SK-N-SH (cell line): Measurements from ENCODE around the gene KIF6. TPM values are rescaled to one million over a fixed set of nuclear protein-coding genes. Genes with fewer than 3 reads are reported as not detected.

Source experiments
- CTCF ChIA-PET: fragments of 300-600, 350-600 bp; formaldehyde crosslinking; extraction: SDS; loops from one replicate; lab custom pipeline; 2021; lab: Yijun Ruan, JAX
- POLR2A ChIA-PET: fragments of 350-600 bp; sonication (Branson Sonifier 250); formaldehyde crosslinking; extraction: SDS; loops from one replicate; lab custom pipeline; 2020; ENCODE audit warnings: antibody characterized with exemption, inconsistent platforms; lab: Yijun Ruan, JAX
- DNase-seq: peaks from one replicate; pipeline ENCODE4 v3.0.0; 2012
- H2AFZ ChIP-seq: fragments of 200-600 bp; sonication (generic); 2 replicates; pipeline ENCODE4 v1.8.1; 2016; ENCODE audit warnings: antibody characterized with exemption, mild to moderate bottlenecking, low read depth
- H3F3A ChIP-seq: fragments of 200-600 bp; sonication (generic); replicated peaks from 2 replicates; pipeline ENCODE3; 2016; ENCODE audit warnings: antibody characterized with exemption, mild to moderate bottlenecking; ENCODE audit not compliant: insufficient read depth
- H3K27ac ChIP-seq, 2 experiments: fragments of 200-500 bp in 1 of 2; fragments of 200-600 bp in 1 of 2; sonication (Bioruptor generic) in 1 of 2; sonication (generic), shearing (Covaris generic) in 1 of 2; 2 replicates each; pipeline versions ENCODE4 v1.5.1 to v1.6.1; 2014 to 2016; ENCODE audit warnings: low read depth in 2 of 2, inconsistent platforms in 1 of 2, low read length in 1 of 2, mild to moderate bottlenecking in 1 of 2, mixed read lengths in 1 of 2
- H3K27me3 ChIP-seq: fragments of 200-600 bp; sonication (generic), shearing (Covaris generic); 2 replicates; pipeline ENCODE4 v1.6.1; 2016; ENCODE audit warnings: mixed run types; ENCODE audit not compliant: insufficient read depth
- H3K36me3 ChIP-seq, 2 experiments: fragments of 200-500 bp in 1 of 2; fragments of 200-600 bp in 1 of 2; sonication (Bioruptor generic) in 1 of 2; sonication (generic) in 1 of 2; replicated peaks in 1 of 2; 2 replicates each; pipeline versions ENCODE3 to v1.5.1; 2014 to 2016; ENCODE audit warnings: low read length in 1 of 2, mild to moderate bottlenecking in 1 of 2; ENCODE audit not compliant: insufficient read depth in 2 of 2, control insufficient read depth in 1 of 2
- H3K4me1 ChIP-seq, 2 experiments: fragments of 200-500 bp in 1 of 2; fragments of 200-600 bp in 1 of 2; sonication (Bioruptor generic) in 1 of 2; sonication (generic), shearing (Covaris generic) in 1 of 2; 2 replicates each; pipeline versions ENCODE4 v1.5.1 to v1.6.1; 2014 to 2016; ENCODE audit warnings: low read depth in 1 of 2, low read length in 1 of 2, mixed run types in 1 of 2; ENCODE audit not compliant: insufficient read depth in 2 of 2, control insufficient read depth in 1 of 2
- H3K4me2 ChIP-seq: fragments of 200-600 bp; sonication (generic), shearing (Covaris generic); 2 replicates; pipeline ENCODE4 v1.6.1; 2017; ENCODE audit warnings: mixed run types
- H3K4me3 ChIP-seq, 2 experiments: fragments of 200-500 bp in 1 of 2; fragments of 200-600 bp in 1 of 2; sonication (Bioruptor generic) in 1 of 2; sonication (generic), shearing (Covaris generic) in 1 of 2; 2 replicates each; pipeline versions ENCODE4 v1.5.1 to v1.8.1; 2014 to 2016; ENCODE audit warnings: low read depth in 2 of 2, inconsistent platforms in 1 of 2, low read length in 1 of 2, mild to moderate bottlenecking in 1 of 2, mixed read lengths in 1 of 2, moderate library complexity in 1 of 2
- H3K79me2 ChIP-seq: fragments of 200-600 bp; sonication (generic); 2 replicates; pipeline ENCODE4 v1.8.1; 2017; ENCODE audit warnings: mild to moderate bottlenecking; ENCODE audit not compliant: insufficient read depth
- H3K9ac ChIP-seq: fragments of 200-600 bp; sonication (generic); 2 replicates; pipeline ENCODE4 v1.6.1; 2017; ENCODE audit warnings: mixed run types
- H3K9me2 ChIP-seq: fragments of 200-600 bp; sonication (generic); 2 replicates; pipeline ENCODE4 v1.6.1; 2017; ENCODE audit warnings: mixed run types
- H3K9me3 ChIP-seq: fragments of 200-600 bp; sonication (generic); 2 replicates; pipeline ENCODE4 v1.6.1; 2017; ENCODE audit warnings: mixed run types, mild to moderate bottlenecking, moderate library complexity
- H4K20me1 ChIP-seq: fragments of 200-600 bp; sonication (generic); 2 replicates; pipeline ENCODE4 v1.6.1; 2017; ENCODE audit warnings: mild to moderate bottlenecking, mixed run types; ENCODE audit not compliant: insufficient read depth
- GABPA ChIP-seq: IDR thresholded peaks from 2 replicates; pipeline ENCODE4 v1.4.0; 2012; ENCODE audit warnings: low read depth, mild to moderate bottlenecking
- GATA2 ChIP-seq: sonication (generic); formaldehyde crosslinking; IDR thresholded peaks from 2 replicates; pipeline ENCODE4 v1.5.0; 2020; ENCODE audit warnings: mild to moderate bottlenecking, missing genetic modification reagents
- MAX ChIP-seq: IDR thresholded peaks from 2 replicates; pipeline ENCODE4 v1.4.0; 2012; ENCODE audit warnings: low read depth
- MEF2A ChIP-seq: IDR thresholded peaks from 2 replicates; pipeline ENCODE4 v1.4.0; 2012; ENCODE audit warnings: low read depth, borderline replicate concordance
- NFIC ChIP-seq: IDR thresholded peaks from 2 replicates; pipeline ENCODE4 v1.4.0; 2012; ENCODE audit warnings: borderline replicate concordance
- POLR2AphosphoS5 ChIP-seq: IDR thresholded peaks from 2 replicates; pipeline ENCODE4 v1.6.1; 2012; ENCODE audit warnings: low read depth, low read length
- RAD21 ChIP-seq: IDR thresholded peaks from 2 replicates; pipeline ENCODE4 v1.6.1; 2012; ENCODE audit warnings: mild to moderate bottlenecking, low read length
- RCOR1 ChIP-seq: fragments of 150-350 bp; IDR thresholded peaks from 2 replicates; pipeline ENCODE4 v1.6.1; 2017; ENCODE audit warnings: antibody characterized with exemption, low read length
- SIN3A ChIP-seq: IDR thresholded peaks from 2 replicates; pipeline ENCODE4 v1.6.1; 2012; ENCODE audit warnings: low read depth, mild to moderate bottlenecking, low read length, moderate library complexity, borderline replicate concordance
- SMC3 ChIP-seq: IDR thresholded peaks from 2 replicates; pipeline ENCODE4 v1.6.1; 2012; ENCODE audit warnings: low read depth, low read length, improper control_type of control experiment
- TAF1 ChIP-seq: IDR thresholded peaks from 2 replicates; pipeline ENCODE4 v1.6.1; 2012; ENCODE audit warnings: low read depth, mild to moderate bottlenecking, low read length, moderate library complexity, borderline replicate concordance
- TCF12 ChIP-seq: IDR thresholded peaks from 2 replicates; pipeline ENCODE4 v1.4.0; 2012
- YY1 ChIP-seq: IDR thresholded peaks from 2 replicates; pipeline ENCODE4 v1.4.0; 2012; ENCODE audit warnings: low read depth, mild to moderate bottlenecking
- WGBS: methylation state at CpG from one replicate; pipeline ENCODE4 v1.1.6; 2017; ENCODE audit warnings: low lambda C conversion rate; 5-methylcytosine and 5-hydroxymethylcytosine counted together
- polyA plus RNA-seq, 3 experiments: library from polyadenylated mRNA; depleted of rRNA; stranded (reverse); fragments of >200 nt; gene quantifications; 2 replicates each; pipeline ENCODE4 v1.2.3, GENCODE V29; 2012
- TF ChIP-seq, protein P1 (sequence below): fragments of 150-350 bp; IDR thresholded peaks from 2 replicates; pipeline ENCODE4 v1.6.1; 2017; ENCODE audit warnings: antibody characterized with exemption, low read length, low read depth, borderline replicate concordance

KIF6 gene
- polyA plus RNA-seq, 1 of the 3 experiments (the other 2 are of a cell fraction): 0.13 TPM

GRCh38 chr6:39654121-39654520, 71.1 kb downstream of the KIF6 start:
- no peak for TF ChIP-seq GABPA
- no peak for TF ChIP-seq NFIC
- no peak for TF ChIP-seq MEF2A
- TF ChIP-seq YY1: no peak
- TF ChIP-seq MAX: no peak
- TF ChIP-seq SMC3: no peak
- no peak for TF ChIP-seq TCF12
- no peak for TF ChIP-seq GATA2 (CRISPR knock-in tag)
- TF ChIP-seq SIN3A: no peak
- Histone ChIP-seq H3K79me2 (no peaks in the 10 kb centered on the region), H3K4me2 (no peak overlapping the region), H3K27ac (no peak overlapping the region), H3K4me3 (no peak overlapping the region), H3F3A (no peaks in the 10 kb centered on the region), H3K27me3 (no peaks in the 10 kb centered on the region), H3K9me3 (no peaks in the 10 kb centered on the region), H3K4me1 (no peaks in the 10 kb centered on the region), H2AFZ (no peak overlapping the region), H3K9ac (no peak overlapping the region), H4K20me1 (no peaks in the 10 kb centered on the region), H3K36me3 (no peaks in the 10 kb centered on the region), H3K9me2 (no peaks in the 10 kb centered on the region)
- 50% methylated on average over 1 of the region's 1 CpG for WGBS
- ChIA-PET CTCF (interaction anchor here (0.8 kb wide), 1 partner anchor 10 kb away, joined by 3 read pairs; no protein-coding TSS in a partner anchor), POLR2A (no interaction called here)
- no peak for DNase-seq

GRCh38 chr6:39653612-39654011, 71.6 kb downstream of the KIF6 start:
- WGBS: 52% methylated on average over 2 of the region's 2 CpGs
- CTCF ChIA-PET: interaction anchor here (0.8 kb wide), 1 partner anchor 10 kb away, joined by 3 read pairs; no protein-coding TSS in a partner anchor
- no peak for DNase-seq
- Histone ChIP-seq H3K4me1 (no peaks in the 10 kb centered on the region), H3K9me2 (no peaks in the 10 kb centered on the region), H3K27me3 (no peaks in the 10 kb centered on the region), H3K79me2 (no peaks in the 10 kb centered on the region), H3K27ac (no peak overlapping the region), H3K9ac (no peak overlapping the region), H4K20me1 (no peaks in the 10 kb centered on the region), H3F3A (no peaks in the 10 kb centered on the region), H2AFZ (no peak overlapping the region), H3K4me2 (no peak overlapping the region), H3K4me3 (no peak overlapping the region), H3K36me3 (no peaks in the 10 kb centered on the region), H3K9me3 (no peaks in the 10 kb centered on the region)
- TF ChIP-seq, protein P1, sequence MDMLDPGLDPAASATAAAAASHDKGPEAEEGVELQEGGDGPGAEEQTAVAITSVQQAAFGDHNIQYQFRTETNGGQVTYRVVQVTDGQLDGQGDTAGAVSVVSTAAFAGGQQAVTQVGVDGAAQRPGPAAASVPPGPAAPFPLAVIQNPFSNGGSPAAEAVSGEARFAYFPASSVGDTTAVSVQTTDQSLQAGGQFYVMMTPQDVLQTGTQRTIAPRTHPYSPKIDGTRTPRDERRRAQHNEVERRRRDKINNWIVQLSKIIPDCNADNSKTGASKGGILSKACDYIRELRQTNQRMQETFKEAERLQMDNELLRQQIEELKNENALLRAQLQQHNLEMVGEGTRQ: no peak
- no peak for TF ChIP-seq POLR2AphosphoS5
- TF ChIP-seq RCOR1: no peak
- TF ChIP-seq TAF1: no peak
- no peak for TF ChIP-seq TCF12
- no peak for TF ChIP-seq RAD21
- TF ChIP-seq MEF2A: no peak
- no peak for TF ChIP-seq GATA2 (CRISPR knock-in tag)
- TF ChIP-seq SIN3A: no peak
- TF ChIP-seq NFIC: no peak
- POLR2A ChIA-PET: no interaction called here
